Natural killer cell (primary cell): ENCODE data around the gene AP3S2. TPM values are rescaled to one million over a fixed set of nuclear protein-coding genes. Genes with fewer than 3 reads are reported as not detected.

Experiments used
- ATAC-seq, 3 donors: fragments of 150-1000 bp in 2 of 3; fragments of 200-7000 bp in 1 of 3; cut with Tn5 transposase; 1 replicate in 1 of 3; 2 replicates in 2 of 3; pipeline ENCODE4 v1.10.0; 2021; ENCODE audit warnings: mild to moderate bottlenecking in 2 of 3, moderate library complexity in 2 of 3
- DNase-seq, 2 donors: peaks; one replicate each; pipeline versions ENCODE4 v3.0.0 to v3.0.0-alpha.2; 2013 to 2021; ENCODE audit warnings: mixed read lengths in 1 of 2
- H3K27ac ChIP-seq: one replicate; pipeline ENCODE4 v1.5.1; 2013; ENCODE audit warnings: mild to moderate bottlenecking, low read length
- H3K27me3 ChIP-seq: one replicate; pipeline ENCODE4 v1.6.1; 2013; ENCODE audit warnings: low read length; ENCODE audit not compliant: control insufficient read depth, insufficient read depth
- H3K36me3 ChIP-seq: one replicate; pipeline ENCODE4 v1.6.1; 2013; ENCODE audit warnings: low read length; ENCODE audit not compliant: control insufficient read depth, insufficient read depth
- H3K4me1 ChIP-seq: one replicate; pipeline ENCODE4 v1.6.1; 2013; ENCODE audit warnings: low read length; ENCODE audit not compliant: control insufficient read depth, insufficient read depth
- H3K4me3 ChIP-seq: one replicate; pipeline ENCODE4 v1.5.1; 2013; ENCODE audit warnings: low read length
- H3K9me3 ChIP-seq: one replicate; pipeline ENCODE4 v1.6.1; 2013; ENCODE audit warnings: low read length; ENCODE audit not compliant: control insufficient read depth, insufficient read depth
- H3K27ac Mint-ChIP-seq, 2 donors: one replicate each; pipeline ENCODE4 v1.8.0; 2022; ENCODE audit warnings: mild to moderate bottlenecking in 2 of 2, mixed read lengths in 2 of 2, moderate library complexity in 1 of 2
- H3K27me3 Mint-ChIP-seq, 2 donors: one replicate each; pipeline ENCODE4 v1.8.0; 2022; ENCODE audit warnings: low read depth in 2 of 2, mixed read lengths in 2 of 2
- H3K36me3 Mint-ChIP-seq: one replicate; pipeline ENCODE4 v1.8.0; 2022; ENCODE audit warnings: mixed read lengths
- H3K4me1 Mint-ChIP-seq, 2 donors: one replicate each; pipeline ENCODE4 v1.8.0; 2022; ENCODE audit warnings: mixed read lengths in 2 of 2
- H3K4me3 Mint-ChIP-seq: one replicate; pipeline ENCODE4 v1.8.0; 2022; ENCODE audit warnings: mild to moderate bottlenecking, moderate library complexity, mixed read lengths
- H3K9me3 Mint-ChIP-seq, 2 donors: one replicate each; pipeline ENCODE4 v1.8.0; 2022; ENCODE audit warnings: mixed read lengths in 2 of 2
- CTCF ChIP-seq: fragments of 200-600 bp; IDR thresholded peaks from one replicate; pipeline ENCODE4 v1.8.0; 2022; ENCODE audit warnings: antibody characterized with exemption
- WGBS: methylation state at CpG from one replicate; pipeline ENCODE4 v1.1.7; 2013; ENCODE audit warnings: missing lambda C conversion rate; ENCODE audit not compliant: insufficient coverage; 5-methylcytosine and 5-hydroxymethylcytosine counted together
- intact Hi-C: fragments of 100-400 bp; cut with micrococcal nuclease; formaldehyde crosslinking; loops from one replicate; pipeline ENCODE4 v1.14.2; 2022
- total RNA-seq, 4 donors: library from RNA; stranded (reverse); fragments of 120-200 nt in 1 of 4; gene quantifications; one replicate each; pipeline versions ENCODE4 v1.2.3 to v1.2.4, GENCODE V29; 2013 to 2022

The AP3S2 gene
- total RNA-seq, 3 donors from 2014 or later (not counting 1 experiment from before 2014, with no cell fraction given): 28.4 to 38.2 (median 36.8) TPM

- Mint-ChIP-seq H3K9me3 (no peaks in the 10 kb centered on the region), H3K27me3 (no peaks in the 10 kb centered on the region), H3K27ac (no peak overlapping the region), H3K4me1 (peaks cover 0 to 11% of the 10 kb centered on the region in 2 donors), H3K4me3 (no peak overlapping the region), H3K36me3 (no peaks in the 10 kb centered on the region)
- ATAC-seq (no peak), DNase-seq (no peak)
- intact Hi-C loops: no loop called here
- Histone ChIP-seq H3K4me3 (no peak overlapping the region), H3K9me3 (no peaks in the 10 kb centered on the region), H3K27me3 (no peaks in the 10 kb centered on the region), H3K27ac (no peak overlapping the region), H3K36me3 (peaks cover 23% of the 10 kb centered on the region), H3K4me1 (peaks cover 12% of the 10 kb centered on the region)
- no CpG with 5 or more reads among the region's 4 CpGs for WGBS
- no peak for TF ChIP-seq CTCF
These were observed 54.5 kb downstream of the AP3S2 start for GRCh38 chr15:89839167-89839810.

- Histone ChIP-seq H3K36me3 (peaks cover 38% of the 10 kb centered on the region), H3K4me3 (no peak overlapping the region)
These were observed 56.0 kb downstream of the AP3S2 start for GRCh38 chr15:89837830-89838178.

GRCh38 chr15:89837134-89837829, 56.5 kb downstream of the AP3S2 start:
- H3K4me3 ChIP-seq: no peak overlapping the region
- peaks cover 0 to 11% of the 10 kb centered on the region in 2 donors for H3K4me1 Mint-ChIP-seq
- H3K27me3 Mint-ChIP-seq: no peaks in the 10 kb centered on the region
- DNase-seq: no peak
- no peak overlapping the region for H3K27ac ChIP-seq
- H3K4me3 Mint-ChIP-seq: no peak overlapping the region
- no peak for ATAC-seq
- H3K9me3 ChIP-seq: no peaks in the 10 kb centered on the region
- peaks cover 12% of the 10 kb centered on the region for H3K4me1 ChIP-seq
- H3K9me3 Mint-ChIP-seq: no peaks in the 10 kb centered on the region
- no peaks in the 10 kb centered on the region for H3K27me3 ChIP-seq
- intact Hi-C loops: no loop called here
- WGBS: 37% methylated on average over 6 of the region's 6 CpGs
- peaks cover 40% of the 10 kb centered on the region for H3K36me3 ChIP-seq
- H3K36me3 Mint-ChIP-seq: no peaks in the 10 kb centered on the region
- H3K27ac Mint-ChIP-seq: peak overlapping the region in 1 of 2 donors; percentile 4
- TF ChIP-seq CTCF: no peak

More at GRCh38 chr15:89837830-89838178, 56.0 kb downstream of the AP3S2 start:
- Mint-ChIP-seq H3K27me3 (no peaks in the 10 kb centered on the region), H3K4me3 (no peak overlapping the region), H3K27ac (peak overlapping the region in 1 of 2 donors; percentile 4), H3K9me3 (no peaks in the 10 kb centered on the region), H3K4me1 (peaks cover 0 to 11% of the 10 kb centered on the region in 2 donors), H3K36me3 (no peaks in the 10 kb centered on the region)
- TF ChIP-seq CTCF: no peak
- H3K4me1 ChIP-seq: peaks cover 12% of the 10 kb centered on the region
- intact Hi-C loops: no loop called here
- DNase-seq (no peak), ATAC-seq (no peak)
- H3K27ac ChIP-seq: no peak overlapping the region
- WGBS: 63% methylated on average over 3 of the region's 3 CpGs
- no peaks in the 10 kb centered on the region for H3K27me3 ChIP-seq
- H3K9me3 ChIP-seq: no peaks in the 10 kb centered on the region
